Karpas-422 (cell line): ENCODE measurements around the gene DNAJB4. TPM values are rescaled to one million over a fixed set of nuclear protein-coding genes. Genes with fewer than 3 reads are reported as not detected.

Source experiments
- DNase-seq: peaks from one replicate; pipeline ENCODE4 v3.0.0-alpha.2; 2015
- H2AFZ ChIP-seq: fragments of 200-600 bp; sonication (generic); 2 replicates; pipeline ENCODE4 v1.6.1; 2014; ENCODE audit warnings: antibody characterized with exemption, low read length, mixed read lengths
- H3K27ac ChIP-seq: fragments of 200-600 bp; sonication (generic); 2 replicates; pipeline ENCODE4 v1.5.1; 2014; ENCODE audit warnings: mild to moderate bottlenecking, low read length, moderate library complexity
- H3K27me3 ChIP-seq: fragments of 200-600 bp; sonication (generic); 2 replicates; pipeline ENCODE4 v1.6.1; 2014; ENCODE audit warnings: low read length, mixed read lengths
- H3K36me3 ChIP-seq: fragments of 200-600 bp; sonication (generic); 2 replicates; pipeline ENCODE4 v1.6.1; 2014; ENCODE audit warnings: low read length, mixed read lengths; ENCODE audit not compliant: insufficient read depth
- H3K4me1 ChIP-seq: fragments of 200-600 bp; sonication (generic); 2 replicates; pipeline ENCODE4 v1.6.1; 2014; ENCODE audit warnings: mild to moderate bottlenecking, low read length, mixed read lengths
- H3K4me2 ChIP-seq: fragments of 200-600 bp; sonication (generic); 2 replicates; pipeline ENCODE4 v1.6.1; 2014; ENCODE audit warnings: low read length, low read depth, mild to moderate bottlenecking; ENCODE audit not compliant: poor library complexity, severe bottlenecking
- H3K4me3 ChIP-seq: fragments of 200-600 bp; sonication (generic); 2 replicates; pipeline ENCODE4 v1.5.1; 2014; ENCODE audit warnings: mild to moderate bottlenecking, antibody characterized with exemption, low read length, mixed read lengths
- H3K79me2 ChIP-seq: fragments of 200-600 bp; sonication (generic); 2 replicates; pipeline ENCODE4 v1.6.1; 2014; ENCODE audit warnings: mild to moderate bottlenecking, low read length, mixed read lengths
- H3K9ac ChIP-seq: fragments of 200-600 bp; sonication (generic); 2 replicates; pipeline ENCODE4 v1.6.0; 2014; ENCODE audit warnings: low read length
- H3K9me2 ChIP-seq: fragments of 200-600 bp; sonication (generic), shearing (Covaris generic); replicated peaks from 2 replicates; pipeline ENCODE4 v1.6.0; 2014; ENCODE audit warnings: mild to moderate bottlenecking, low read length, moderate library complexity; ENCODE audit not compliant: insufficient read depth
- H3K9me3 ChIP-seq: fragments of 300-700, 200-600 bp; sonication (generic); 2 replicates; pipeline ENCODE4 v1.6.1; 2014; ENCODE audit warnings: low read length, mixed read lengths
- H4K20me1 ChIP-seq: fragments of 200-600 bp; sonication (generic); 2 replicates; pipeline ENCODE4 v1.6.1; 2014; ENCODE audit warnings: mild to moderate bottlenecking, antibody characterized with exemption, low read length, low read depth; ENCODE audit not compliant: insufficient read depth
- total RNA-seq: library from RNA; depleted of rRNA; stranded (reverse); fragments of >200 nt; shearing (Covaris generic); gene quantifications from 2 replicates; pipeline ENCODE4 v1.2.3, GENCODE V29; 2014; ENCODE audit warnings: low replicate concordance

The DNAJB4 gene
- total RNA-seq, 1 experiment from 2014 or later: 6.7 TPM

DNA sequence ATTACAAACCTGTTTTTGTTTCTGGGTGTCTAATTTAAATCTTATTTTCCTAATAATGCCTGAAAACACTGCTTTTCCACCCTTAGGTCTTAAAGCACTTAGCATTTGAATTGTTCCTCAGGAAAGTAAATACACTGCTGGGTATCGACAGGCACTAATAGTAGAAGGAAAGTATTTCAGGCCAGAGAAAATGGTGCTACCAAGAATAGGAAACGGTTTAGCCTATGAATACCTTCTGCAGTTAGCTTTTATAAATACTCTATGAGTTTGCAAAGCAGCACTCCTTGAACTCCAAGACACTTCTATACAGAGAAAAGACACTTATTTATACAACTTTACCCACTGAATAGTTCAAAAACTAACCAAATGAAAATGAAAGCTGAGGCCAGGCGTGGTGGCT is 32.7 kb upstream of the DNAJB4 start:
- H3K27me3 ChIP-seq: no peaks in the 10 kb centered on the region
- peaks cover 80% of the 10 kb centered on the region for H4K20me1 ChIP-seq
- DNase-seq: no peak
- no peak overlapping the region for H2AFZ ChIP-seq
- H3K4me2 ChIP-seq: no peak overlapping the region
- H3K9me2 ChIP-seq: no peaks in the 10 kb centered on the region
- H3K9ac ChIP-seq: no peak overlapping the region
- H3K9me3 ChIP-seq: no peaks in the 10 kb centered on the region
- no peak overlapping the region for H3K4me3 ChIP-seq
- no peak overlapping the region for H3K27ac ChIP-seq
- H3K36me3 ChIP-seq: peaks cover 75% of the 10 kb centered on the region
- H3K79me2 ChIP-seq: peaks cover 98% of the 10 kb centered on the region
- peaks cover 42% of the 10 kb centered on the region for H3K4me1 ChIP-seq

DNA sequence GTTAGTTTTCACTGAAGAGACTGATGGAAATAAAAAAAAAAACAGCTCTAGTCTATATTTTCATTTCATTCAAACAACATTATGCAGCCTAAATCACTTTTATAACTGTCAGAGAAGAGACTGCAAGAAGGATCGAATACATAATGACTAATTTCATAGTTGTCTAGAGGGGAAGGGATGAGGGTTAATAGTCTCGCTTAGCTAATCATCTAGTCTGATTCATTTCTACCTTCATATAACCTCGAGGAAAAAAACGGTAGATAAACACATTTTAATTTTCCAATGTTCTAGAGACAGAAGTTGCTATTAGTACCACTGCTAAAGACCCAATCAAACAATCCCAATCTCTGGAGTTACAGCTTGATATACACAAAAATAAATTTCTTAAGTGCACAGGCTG is 29.4 kb upstream of the DNAJB4 start:
- Histone ChIP-seq H3K79me2 (peaks cover 95% of the 10 kb centered on the region), H3K9me2 (no peaks in the 10 kb centered on the region), H3K9ac (no peak overlapping the region), H3K4me3 (peak overlapping the region; percentile 85), H3K9me3 (no peaks in the 10 kb centered on the region), H3K4me1 (peaks cover 55% of the 10 kb centered on the region), H2AFZ (no peak overlapping the region), H3K36me3 (peaks cover 51% of the 10 kb centered on the region), H3K27me3 (no peaks in the 10 kb centered on the region), H3K27ac (0 out of 2 replicates have a peak overlapping the region, but pooled peaks have one; percentile 2), H3K4me2 (peak overlapping the region; percentile 86), H4K20me1 (peaks cover 66% of the 10 kb centered on the region)
- no peak for DNase-seq

DNA sequence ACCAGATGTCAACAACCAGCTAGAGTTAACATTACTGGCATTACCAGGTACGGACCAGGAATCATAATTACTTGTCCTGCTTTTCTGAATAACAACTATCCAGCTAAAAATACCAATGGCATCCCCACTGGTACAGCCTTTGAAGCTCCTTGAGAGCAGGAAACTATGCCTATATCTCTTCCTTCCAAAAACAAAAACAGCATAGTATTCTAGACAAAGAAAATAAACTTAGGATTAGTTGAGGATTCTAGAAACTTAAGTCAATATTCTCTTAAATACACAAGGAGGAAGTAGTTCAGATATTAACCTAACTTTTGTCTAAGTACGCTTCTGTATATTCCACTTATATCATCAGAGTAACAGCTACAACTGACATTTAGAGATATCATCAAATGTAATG is 28.8 kb upstream of the DNAJB4 start:
- H3K9me3 ChIP-seq: no peaks in the 10 kb centered on the region
- H3K9ac ChIP-seq: peak overlapping the region; percentile 30; the same call in 1 of the 2 replicates
- H3K4me1 ChIP-seq: peaks cover 60% of the 10 kb centered on the region
- 0 out of 2 replicates have a peak overlapping the region, but pooled peaks have one; percentile 2 for H3K27ac ChIP-seq
- H3K4me3 ChIP-seq: peak overlapping the region; percentile 85
- peaks cover 95% of the 10 kb centered on the region for H3K79me2 ChIP-seq
- peak overlapping the region; percentile 86 for H3K4me2 ChIP-seq
- H3K27me3 ChIP-seq: no peaks in the 10 kb centered on the region
- H3K36me3 ChIP-seq: peaks cover 46% of the 10 kb centered on the region
- no peaks in the 10 kb centered on the region for H3K9me2 ChIP-seq
- no peak overlapping the region for H2AFZ ChIP-seq
- DNase-seq: no peak
- H4K20me1 ChIP-seq: peaks cover 61% of the 10 kb centered on the region

DNA sequence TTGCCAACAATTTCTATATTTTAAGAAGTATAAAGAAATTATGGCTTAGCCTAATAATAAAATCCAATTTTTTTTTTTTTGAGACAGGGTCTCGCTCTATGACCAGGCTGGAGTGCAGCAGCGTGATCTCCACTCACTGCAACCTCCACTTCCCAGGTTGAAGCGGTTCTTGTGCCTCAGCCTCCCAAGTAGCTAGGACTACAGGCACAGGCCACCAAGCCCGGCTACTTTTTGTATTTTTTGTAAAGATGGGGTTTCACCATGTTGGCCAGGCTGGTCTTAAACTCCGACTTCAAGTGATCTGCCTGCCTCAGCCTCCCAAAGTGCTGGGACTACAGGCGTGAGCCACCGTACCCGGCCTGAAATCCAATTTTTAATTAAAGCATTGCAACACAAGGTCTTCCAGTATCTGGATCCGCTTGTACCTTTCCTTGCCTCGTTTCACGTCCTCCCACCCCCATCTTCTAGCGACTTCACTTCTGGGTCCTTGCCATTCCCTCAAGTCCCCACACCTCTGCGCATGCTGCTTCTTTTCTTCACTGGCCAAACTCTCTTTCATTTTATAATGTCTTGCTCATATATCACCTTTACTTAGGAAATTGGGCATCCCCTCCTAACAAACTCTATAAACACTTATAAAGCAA is 28.2 kb upstream of the DNAJB4 start:
- peak overlapping the region; percentile 86 for H3K4me2 ChIP-seq
- H3K4me3 ChIP-seq: peak overlapping the region; percentile 85
- no peak overlapping the region for H2AFZ ChIP-seq
- peaks cover 42% of the 10 kb centered on the region for H3K36me3 ChIP-seq
- H3K79me2 ChIP-seq: peaks cover 95% of the 10 kb centered on the region
- H3K27me3 ChIP-seq: no peaks in the 10 kb centered on the region
- DNase-seq: no peak
- peaks cover 59% of the 10 kb centered on the region for H3K4me1 ChIP-seq
- no peaks in the 10 kb centered on the region for H3K9me3 ChIP-seq
- no peak overlapping the region for H3K27ac ChIP-seq
- H4K20me1 ChIP-seq: peaks cover 54% of the 10 kb centered on the region
- no peaks in the 10 kb centered on the region for H3K9me2 ChIP-seq
- H3K9ac ChIP-seq: peak overlapping the region; percentile 92; the same call in 1 of the 2 replicates

DNA sequence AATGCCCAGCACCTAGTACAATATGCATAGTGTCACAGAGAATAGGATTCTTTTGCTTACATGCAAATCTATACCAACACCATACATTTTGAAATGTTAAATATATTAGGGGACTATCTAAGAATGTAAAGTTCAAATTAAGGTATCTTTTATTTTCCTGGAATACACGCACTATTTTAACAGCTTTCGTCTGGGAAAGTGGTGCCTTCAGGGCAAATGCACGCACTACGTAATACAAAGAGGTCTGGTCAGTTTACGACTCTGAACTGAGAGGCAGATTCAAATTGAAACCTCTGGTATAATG is 26.8 kb upstream of the DNAJB4 start:
- peak overlapping the region; percentile 92 for H3K9ac ChIP-seq
- H3K4me3 ChIP-seq: peak overlapping the region; percentile 85
- H3K4me1 ChIP-seq: peaks cover 51% of the 10 kb centered on the region
- no peak for DNase-seq
- H3K9me3 ChIP-seq: no peaks in the 10 kb centered on the region
- peaks cover 38% of the 10 kb centered on the region for H3K36me3 ChIP-seq
- H3K9me2 ChIP-seq: no peaks in the 10 kb centered on the region
- H3K27ac ChIP-seq: peak overlapping the region; percentile 89
- peaks cover 90% of the 10 kb centered on the region for H3K79me2 ChIP-seq
- H3K4me2 ChIP-seq: peak overlapping the region; percentile 86
- no peak overlapping the region for H2AFZ ChIP-seq
- H4K20me1 ChIP-seq: peaks cover 46% of the 10 kb centered on the region
- H3K27me3 ChIP-seq: no peaks in the 10 kb centered on the region

DNA sequence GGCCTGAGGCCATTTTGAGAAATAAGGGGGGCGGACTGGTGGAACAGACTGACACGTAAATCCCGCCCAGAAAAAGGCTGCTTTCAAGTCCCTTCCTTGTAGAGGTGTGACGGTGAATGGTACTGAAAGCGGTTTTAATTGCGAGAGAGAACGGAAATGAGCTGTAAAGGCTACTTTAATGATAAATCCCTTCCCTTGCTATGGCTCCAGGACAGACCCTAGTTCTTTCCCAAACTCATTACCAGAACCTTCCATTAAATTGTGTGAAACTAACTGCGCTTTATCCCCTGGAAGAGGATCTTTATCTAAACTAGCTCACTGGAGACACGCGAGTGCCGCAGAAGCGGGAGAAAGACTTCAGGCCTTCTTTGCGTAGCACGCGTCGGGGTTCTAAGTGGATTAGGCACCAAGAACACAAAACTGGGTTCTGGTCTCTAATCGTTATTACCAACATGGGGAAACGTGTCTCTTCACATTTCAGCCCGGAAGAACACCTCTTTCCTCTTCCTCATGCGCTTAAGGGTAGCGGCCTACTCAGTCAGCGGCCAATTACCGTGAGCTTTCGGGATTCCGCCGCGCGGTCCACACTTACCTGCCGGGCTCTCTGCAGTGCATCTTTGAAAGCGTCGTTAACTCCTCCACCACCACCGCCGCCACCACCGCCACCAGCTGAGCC is 26.3 kb upstream of the DNAJB4 start:
- H3K9ac ChIP-seq: peak overlapping the region; percentile 92
- H3K4me2 ChIP-seq: peak overlapping the region; percentile 86
- peaks cover 37% of the 10 kb centered on the region for H3K36me3 ChIP-seq
- H3K9me2 ChIP-seq: no peaks in the 10 kb centered on the region
- DNase-seq: peak; percentile 93
- H3K79me2 ChIP-seq: peaks cover 85% of the 10 kb centered on the region
- peaks cover 42% of the 10 kb centered on the region for H4K20me1 ChIP-seq
- H3K4me3 ChIP-seq: peak overlapping the region; percentile 85
- H3K4me1 ChIP-seq: peaks cover 51% of the 10 kb centered on the region
- no peaks in the 10 kb centered on the region for H3K27me3 ChIP-seq
- no peaks in the 10 kb centered on the region for H3K9me3 ChIP-seq
- H3K27ac ChIP-seq: peak overlapping the region; percentile 89
- H2AFZ ChIP-seq: no peak overlapping the region

DNA sequence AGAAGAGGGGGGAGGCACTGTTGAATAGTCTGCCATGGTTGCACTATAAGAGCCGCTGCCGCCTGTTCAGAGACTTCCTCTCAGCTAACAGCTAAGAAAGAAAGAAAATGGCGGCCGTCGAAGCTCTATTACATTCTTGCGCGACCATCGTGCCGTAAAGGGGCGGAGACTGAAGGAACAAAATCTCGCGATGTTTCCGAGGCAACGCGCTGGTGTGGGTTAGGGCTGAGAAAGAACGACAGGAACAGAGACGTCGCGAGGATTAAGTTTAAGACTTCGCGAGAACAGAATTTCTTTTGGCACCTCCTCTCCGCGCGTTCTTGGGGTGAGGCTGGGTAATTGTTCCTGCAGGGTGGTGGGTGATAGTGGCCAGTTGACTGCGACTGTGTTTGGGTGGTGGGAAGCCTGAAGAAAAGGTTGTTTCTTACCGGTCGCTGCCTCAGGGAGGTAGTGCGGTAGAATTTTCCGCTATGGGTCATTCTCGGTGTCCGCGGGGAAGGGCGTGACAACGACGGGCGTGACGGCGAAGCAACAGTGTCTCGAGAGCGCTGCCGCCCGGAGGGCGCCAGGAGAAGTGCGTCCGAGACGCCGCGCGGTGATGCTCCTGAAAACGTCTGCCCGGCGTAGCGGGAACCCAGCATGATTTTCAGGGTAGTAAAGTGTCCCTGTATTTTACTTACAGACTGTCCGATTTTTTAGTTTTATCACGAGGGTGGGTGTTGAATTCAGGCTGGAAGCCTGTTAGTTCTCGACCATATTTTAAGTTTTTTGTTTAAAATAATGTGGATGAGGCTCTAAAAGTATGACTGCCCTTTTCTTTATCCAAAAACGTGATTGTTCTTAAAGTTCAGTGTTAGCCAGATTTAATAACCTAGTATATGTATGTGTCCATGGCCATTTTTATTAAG is 25.5 kb upstream of the DNAJB4 start, which contains the start of gene FUBP1:
FUBP1 (minus strand) TSS at position 104 of the 908 bp plus-strand sequence; CDS start at position 36, 68 bp downstream.
- Histone ChIP-seq H3K9me2 (no peaks in the 10 kb centered on the region), H3K4me2 (peak within 1 kb of the TSS; percentile 86), H3K27ac (peak within 1 kb of the TSS; percentile 89), H3K9me3 (no peaks in the 10 kb centered on the region), H3K27me3 (no peaks in the 10 kb centered on the region), H3K79me2 (peaks cover 83% of the 10 kb centered on the region), H4K20me1 (peaks cover 38% of the 10 kb centered on the region), H3K36me3 (peaks cover 35% of the 10 kb centered on the region), H3K4me1 (peaks cover 48% of the 10 kb centered on the region), H2AFZ (peak within 1 kb of the TSS; percentile 57), H3K4me3 (peak within 1 kb of the TSS; percentile 85), H3K9ac (peak within 1 kb of the TSS; percentile 92)
- peak; percentile 100 for DNase-seq
